HepG2 (cell line): ENCODE data around the gene CCN2. TPM values are rescaled to one million over a fixed set of nuclear protein-coding genes. Genes with fewer than 3 reads are reported as not detected.

Experiments
- ATAC-seq: fragments of 200-7000 bp; cut with Tn5 transposase; 3 replicates; pipeline ENCODE4 v1.9.1; 2020; ENCODE audit warnings: mild to moderate bottlenecking, moderate library complexity
- BruUV-seq: library from RNA; stranded (reverse); fragments of 400-500 nt; replicated peaks from 2 replicates; lab custom pipeline; 2021; lab: Mats Ljungman, UMichigan
- CTCF ChIA-PET: fragments of 300-600 bp; formaldehyde crosslinking; extraction: SDS; loops from one replicate; lab custom pipeline; 2021; ENCODE audit warnings: low total read pairs, inconsistent platforms, low intra/inter-chr PET ratio; lab: Yijun Ruan, JAX
- POLR2A ChIA-PET: fragments of 350-600 bp; sonication (Branson Sonifier 250); formaldehyde crosslinking; loops from one replicate; lab custom pipeline; 2020; ENCODE audit warnings: antibody characterized with exemption, inconsistent platforms; lab: Yijun Ruan, JAX
- DNase-seq: peaks from one replicate; pipeline ENCODE4 v3.0.0-alpha.2; 2015; ENCODE audit warnings: low spot score
- FAIRE-seq: peaks from 3 replicates; lab custom pipeline; 2011; peaks lifted over from hg19 to GRCh38; lab: Jason Lieb, UNC
- H2AFZ ChIP-seq: one replicate; pipeline ENCODE4 v1.6.1; 2011; ENCODE audit warnings: low read length, inconsistent platforms
- H3K27ac ChIP-seq: fragments of 300-600 bp; 3 replicates; pipeline ENCODE4 v1.8.0; 2011; ENCODE audit warnings: mixed run types, mild to moderate bottlenecking, mixed read lengths, low read length, inconsistent platforms; ENCODE audit not compliant: insufficient read depth; ENCODE audit errors: extremely low read length
- H3K27me3 ChIP-seq, 2 experiments: fragments of 200-600 bp in 1 of 2; 2 replicates in 1 of 2; 3 replicates in 1 of 2; pipeline versions ENCODE4 v1.6.0 to v1.8.0; 2011; ENCODE audit warnings: low read length in 2 of 2, mild to moderate bottlenecking in 2 of 2, moderate library complexity in 2 of 2, inconsistent platforms in 1 of 2; ENCODE audit not compliant: insufficient read depth in 2 of 2, control insufficient read depth in 1 of 2
- H3K36me3 ChIP-seq, 2 experiments: fragments of 200-600 bp in 1 of 2; replicated peaks in 1 of 2; 2 replicates in 1 of 2; 3 replicates in 1 of 2; pipeline versions ENCODE4 v1.5.1 to v1.8.0; 2011; ENCODE audit warnings: low read length in 2 of 2, inconsistent platforms in 1 of 2; ENCODE audit not compliant: insufficient read depth in 2 of 2, control insufficient read depth in 1 of 2
- H3K4me1 ChIP-seq: 2 replicates; pipeline ENCODE4 v1.5.1; 2012; ENCODE audit warnings: low read length, inconsistent platforms; ENCODE audit not compliant: insufficient read depth
- H3K4me2 ChIP-seq: 2 replicates; pipeline ENCODE4 v1.6.0; 2011; ENCODE audit warnings: low read depth, low read length, inconsistent platforms
- H3K4me3 ChIP-seq, 3 experiments: fragments of 200-600 bp in 1 of 3; sonication (generic), shearing (Covaris generic) in 1 of 3; replicated peaks in 1 of 3; 2 replicates each; pipeline ENCODE4 v1.5.1; 2011 to 2016; ENCODE audit warnings: low read length in 3 of 3, inconsistent platforms in 2 of 3, low read depth in 2 of 3, mild to moderate bottlenecking in 2 of 3, control low read depth in 1 of 3, mixed read lengths in 1 of 3; ENCODE audit not compliant: insufficient read depth in 1 of 3
- H3K79me2 ChIP-seq: one replicate; pipeline ENCODE4 v1.6.1; 2011; ENCODE audit warnings: low read length, inconsistent platforms; ENCODE audit not compliant: insufficient read depth
- H3K9ac ChIP-seq: 2 replicates; pipeline ENCODE4 v1.6.0; 2011; ENCODE audit warnings: mild to moderate bottlenecking, low read depth, low read length, inconsistent platforms; ENCODE audit not compliant: insufficient read depth
- H3K9me3 ChIP-seq: 2 replicates; pipeline ENCODE4 v1.5.1; 2012; ENCODE audit warnings: mild to moderate bottlenecking, low read length
- H4K20me1 ChIP-seq: 2 replicates; pipeline ENCODE4 v1.6.0; 2011; ENCODE audit warnings: inconsistent platforms, mild to moderate bottlenecking, low read length, moderate library complexity; ENCODE audit not compliant: insufficient read depth
- CCDC6 ChIP-seq: sonication (generic); formaldehyde crosslinking; IDR thresholded peaks from 2 replicates; pipeline ENCODE4 v1.8.1; 2022; ENCODE audit warnings: mild to moderate bottlenecking, missing genetic modification reagents, moderate library complexity
- CREB1 ChIP-seq, 2 experiments: fragments of 450-650 bp in 1 of 2; IDR thresholded peaks; 2 replicates each; pipeline ENCODE4 v1.6.1; 2016 to 2017; ENCODE audit warnings: control low read depth in 1 of 2, mild to moderate bottlenecking in 1 of 2, missing compliant biosample characterization in 1 of 2, missing genetic modification characterization in 1 of 2
- GATAD2A ChIP-seq: IDR thresholded peaks from 2 replicates; pipeline ENCODE4 v1.6.1; 2016
- HNF1B ChIP-seq: sonication (generic); formaldehyde crosslinking; IDR thresholded peaks from 2 replicates; pipeline ENCODE4 v1.5.1; 2020; ENCODE audit warnings: mild to moderate bottlenecking, moderate library complexity, missing genetic modification reagents
- IRF2 ChIP-seq: IDR thresholded peaks from 2 replicates; pipeline ENCODE4 v1.6.1; 2018; ENCODE audit warnings: missing genetic modification reagents, missing compliant biosample characterization
- ISL2 ChIP-seq: sonication (generic); formaldehyde crosslinking; IDR thresholded peaks from 2 replicates; pipeline ENCODE4 v1.5.0; 2020; ENCODE audit warnings: missing genetic modification reagents
- KDM3A ChIP-seq: IDR thresholded peaks from 2 replicates; pipeline ENCODE4 v1.6.1; 2018; ENCODE audit warnings: low read depth, missing compliant biosample characterization
- KLF11 ChIP-seq: IDR thresholded peaks from 2 replicates; pipeline ENCODE4 v1.6.1; 2016; ENCODE audit warnings: missing compliant biosample characterization
- RARA ChIP-seq: IDR thresholded peaks from 2 replicates; pipeline ENCODE4 v1.6.1; 2016; ENCODE audit warnings: missing genetic modification reagents, missing compliant biosample characterization
- SAP130 ChIP-seq: IDR thresholded peaks from 2 replicates; pipeline ENCODE4 v1.6.1; 2016; ENCODE audit warnings: low read depth
- ZGPAT ChIP-seq: IDR thresholded peaks from 2 replicates; pipeline ENCODE4 v1.6.1; 2016; ENCODE audit warnings: mild to moderate bottlenecking
- ZNF597 ChIP-seq: sonication (generic); formaldehyde crosslinking; IDR thresholded peaks from 2 replicates; pipeline ENCODE4 v1.5.0; 2020; ENCODE audit warnings: missing genetic modification reagents
- ZSCAN9 ChIP-seq: IDR thresholded peaks from 2 replicates; pipeline ENCODE4 v1.6.1; 2016; ENCODE audit warnings: borderline replicate concordance
- WGBS: methylation state at CpG from one replicate; pipeline ENCODE4 v1.1.6; 2017; ENCODE audit warnings: low lambda C conversion rate; 5-methylcytosine and 5-hydroxymethylcytosine counted together
- in situ Hi-C: cut with HindIII; loops from 2 replicates; pipeline ENCODE4 v1.10.0; 2017; ENCODE audit warnings: low pct_unique_long_range_greater_than_20kb; ENCODE audit not compliant: extremely low pct_ligation_motif_present
- intact Hi-C: fragments of 100-400 bp; cut with micrococcal nuclease; formaldehyde crosslinking; loops from one replicate; pipeline ENCODE4 v1.10.0; 2022; ENCODE audit not compliant: unreplicated experiment
- polyA plus RNA-seq, 8 experiments: library from polyadenylated mRNA; depleted of rRNA in 3 of 8; stranded (reverse) in 7 of 8; unstranded in 1 of 8; fragments of >200 nt; fragmentation: Illumina TruSeq in 4 of 8; extraction: Trizol in 4 of 8; gene quantifications; 2 replicates each; pipeline versions ENCODE4 v1.2.1 to v1.2.3, GENCODE V29; 2011 to 2016; ENCODE audit warnings: low read depth in 4 of 8, missing spikeins in 1 of 8, mixed read lengths in 1 of 8; ENCODE audit not compliant: insufficient read depth in 1 of 8
- total RNA-seq, 5 experiments: library from RNA; depleted of rRNA; stranded (reverse); fragments of >200 nt; fragmentation: Illumina TruSeq; extraction: Trizol; gene quantifications; 2 replicates each; pipeline ENCODE4 v1.2.3, GENCODE V29; 2016; ENCODE audit warnings: low read depth in 1 of 5
- TF ChIP-seq, protein P1 (sequence below): IDR thresholded peaks from 2 replicates; pipeline ENCODE4 v1.6.1; 2016
- TF ChIP-seq, protein P2 (sequence below): sonication (generic); formaldehyde crosslinking; IDR thresholded peaks from 2 replicates; pipeline ENCODE4 v1.5.0; 2020; ENCODE audit warnings: mild to moderate bottlenecking, missing genetic modification reagents, moderate library complexity

Gene CCN2
- total and polyA plus RNA-seq, 2 of the 13 experiments (the other 11 are each of a cell fraction or from before 2014, with no cell fraction given) = 34.7 to 316 TPM

- peak; percentile 97 for ATAC-seq
- Histone ChIP-seq H3K4me2 (no peak overlapping the region), H3K36me3 (no peaks in the 10 kb centered on the region), H4K20me1 (no peaks in the 10 kb centered on the region), H3K27me3 (no peaks in the 10 kb centered on the region), H3K9me3 (no peaks in the 10 kb centered on the region), H3K27ac (no peak overlapping the region), H3K4me3 (no peak overlapping the region), H2AFZ (no peak overlapping the region), H3K4me1 (peaks cover 7% of the 10 kb centered on the region; the same call in 1 of the 2 replicates), H3K79me2 (no peaks in the 10 kb centered on the region), H3K9ac (no peak overlapping the region)
- no TSS peak for BruUV-seq
- ChIA-PET CTCF (interaction anchor here (2.8 kb wide), 1 partner anchor 214 kb away, joined by 35 read pairs; no protein-coding TSS in a partner anchor), POLR2A (interaction anchor here (0.9 to 1.6 kb wide), 4 partner anchors 13 to 127 kb away, joined by 3 to 6 read pairs (median 4); partner anchors contain the start of gene ENPP1)
- DNase-seq = peak; percentile 79
- 77% methylated on average over 4 of the region's 4 CpGs for WGBS
- FAIRE-seq = peak; percentile 70
- intact Hi-C loops (loop anchor here (1.0 to 2.0 kb wide), 5 partner anchors 13 to 217 kb away; partner anchors contain the start of gene ENPP1), in situ Hi-C loops (loop anchor here (5.0 kb wide), 1 partner anchor 217 kb away; no protein-coding TSS in a partner anchor)
- TF ChIP-seq CCDC6 (CRISPR knock-in tag) = no peak
- 0 out of 2 replicates have a peak, but pooled peaks have one; percentile 68 for TF ChIP-seq ZSCAN9 (CRISPR knock-in tag)
- peak; percentile 20; the same call in 1 of the 2 replicates for TF ChIP-seq ISL2 (CRISPR knock-in tag)
- peak; percentile 65; the same call in 1 of the 2 replicates for TF ChIP-seq KDM3A (CRISPR knock-in tag)
- TF ChIP-seq, protein P1, sequence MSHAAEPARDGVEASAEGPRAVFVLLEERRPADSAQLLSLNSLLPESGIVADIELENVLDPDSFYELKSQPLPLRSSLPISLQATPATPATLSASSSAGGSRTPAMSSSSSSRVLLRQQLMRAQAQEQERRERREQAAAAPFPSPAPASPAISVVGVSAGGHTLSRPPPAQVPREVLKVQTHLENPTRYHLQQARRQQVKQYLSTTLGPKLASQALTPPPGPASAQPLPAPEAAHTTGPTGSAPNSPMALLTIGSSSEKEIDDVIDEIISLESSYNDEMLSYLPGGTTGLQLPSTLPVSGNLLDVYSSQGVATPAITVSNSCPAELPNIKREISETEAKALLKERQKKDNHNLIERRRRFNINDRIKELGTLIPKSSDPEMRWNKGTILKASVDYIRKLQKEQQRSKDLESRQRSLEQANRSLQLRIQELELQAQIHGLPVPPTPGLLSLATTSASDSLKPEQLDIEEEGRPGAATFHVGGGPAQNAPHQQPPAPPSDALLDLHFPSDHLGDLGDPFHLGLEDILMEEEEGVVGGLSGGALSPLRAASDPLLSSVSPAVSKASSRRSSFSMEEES (CRISPR knock-in tag) = peak; percentile 35; the same call in 1 of the 2 replicates
- no peak for TF ChIP-seq ZNF597 (CRISPR knock-in tag)
- peak; percentile 51; the same call in 1 of the 2 replicates for TF ChIP-seq KLF11 (CRISPR knock-in tag)
- 0 out of 2 replicates have a peak, but pooled peaks have one; percentile 6 for TF ChIP-seq RARA (CRISPR knock-in tag)
- 0 out of 2 replicates have a peak, but pooled peaks have one; percentile 34 for TF ChIP-seq SAP130 (CRISPR knock-in tag)
- TF ChIP-seq CREB1 (IDR thresholded peaks at IDR 0.05) = no peak
- TF ChIP-seq CREB1 (CRISPR knock-in tag; IDR thresholded peaks at IDR 0.05) = peak; percentile 33; the same call in 1 of the 2 replicates
- TF ChIP-seq, protein P2, sequence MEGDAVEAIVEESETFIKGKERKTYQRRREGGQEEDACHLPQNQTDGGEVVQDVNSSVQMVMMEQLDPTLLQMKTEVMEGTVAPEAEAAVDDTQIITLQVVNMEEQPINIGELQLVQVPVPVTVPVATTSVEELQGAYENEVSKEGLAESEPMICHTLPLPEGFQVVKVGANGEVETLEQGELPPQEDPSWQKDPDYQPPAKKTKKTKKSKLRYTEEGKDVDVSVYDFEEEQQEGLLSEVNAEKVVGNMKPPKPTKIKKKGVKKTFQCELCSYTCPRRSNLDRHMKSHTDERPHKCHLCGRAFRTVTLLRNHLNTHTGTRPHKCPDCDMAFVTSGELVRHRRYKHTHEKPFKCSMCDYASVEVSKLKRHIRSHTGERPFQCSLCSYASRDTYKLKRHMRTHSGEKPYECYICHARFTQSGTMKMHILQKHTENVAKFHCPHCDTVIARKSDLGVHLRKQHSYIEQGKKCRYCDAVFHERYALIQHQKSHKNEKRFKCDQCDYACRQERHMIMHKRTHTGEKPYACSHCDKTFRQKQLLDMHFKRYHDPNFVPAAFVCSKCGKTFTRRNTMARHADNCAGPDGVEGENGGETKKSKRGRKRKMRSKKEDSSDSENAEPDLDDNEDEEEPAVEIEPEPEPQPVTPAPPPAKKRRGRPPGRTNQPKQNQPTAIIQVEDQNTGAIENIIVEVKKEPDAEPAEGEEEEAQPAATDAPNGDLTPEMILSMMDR (CRISPR knock-in tag) = peak; percentile 90
- TF ChIP-seq ZGPAT = peak; percentile 52; the same call in 1 of the 2 replicates
- peak; percentile 53 for TF ChIP-seq GATAD2A (CRISPR knock-in tag)
- TF ChIP-seq HNF1B (CRISPR knock-in tag) = no peak
- 0 out of 2 replicates have a peak, but pooled peaks have one; percentile 44 for TF ChIP-seq IRF2
Measured at GRCh38 chr6:131909408-131910218, 41.6 kb downstream of the CCN2 start.
